K562 (cell line): ENCODE data around the gene TEX9. TPM values are rescaled to one million over a fixed set of nuclear protein-coding genes. Genes with fewer than 3 reads are reported as not detected.

Experiments used
- ATAC-seq: fragments of 200-7000 bp; cut with Tn5 transposase; 3 replicates; pipeline ENCODE4 v1.9.1; 2020; ENCODE audit warnings: moderate library complexity
- BruUV-seq: library from RNA; stranded (reverse); fragments of 400-500 nt; replicated peaks from 2 replicates; lab custom pipeline; 2021; lab: Mats Ljungman, UMichigan
- CTCF ChIA-PET: fragments of 300-600 bp; formaldehyde crosslinking; extraction: SDS; loops from one replicate; lab custom pipeline; 2021; ENCODE audit warnings: low intra/inter-chr PET ratio; lab: Yijun Ruan, JAX
- POLR2A ChIA-PET: fragments of 300-600, 350-650 bp; sonication (Branson Sonifier 250); formaldehyde crosslinking; extraction: SDS; loops from one replicate; lab custom pipeline; 2021; ENCODE audit warnings: antibody characterized with exemption, inconsistent platforms; lab: Yijun Ruan, JAX
- DNase-seq, 4 experiments: peaks; one replicate each; pipeline versions ENCODE4 v3.0.0 to v3.0.0-alpha.2; 2011 to 2018; ENCODE audit warnings: low spot score in 3 of 4, mixed read lengths in 3 of 4; ENCODE audit errors: extremely low read depth in 1 of 4
- FAIRE-seq: peaks from 2 replicates; lab custom pipeline; 2011; peaks lifted over from hg19 to GRCh38; lab: Jason Lieb, UNC
- H2AFZ ChIP-seq: 2 replicates; pipeline ENCODE4 v1.6.0; 2011; ENCODE audit warnings: low read depth, low read length, control low read depth, inconsistent platforms
- H3K27ac ChIP-seq: fragments of 200-600 bp; 3 replicates; pipeline ENCODE4 v1.8.0; 2011; ENCODE audit warnings: low read depth, mild to moderate bottlenecking, control low read depth, inconsistent platforms, low read length, moderate library complexity, mixed read lengths; ENCODE audit errors: extremely low read depth
- H3K27me3 ChIP-seq, 2 experiments: fragments of 300-600 bp in 1 of 2; 2 replicates in 1 of 2; 3 replicates in 1 of 2; pipeline versions ENCODE4 v1.6.0 to v1.8.0; 2011; ENCODE audit warnings: inconsistent platforms in 2 of 2, low read length in 2 of 2, mild to moderate bottlenecking in 1 of 2, mixed read lengths in 1 of 2, moderate library complexity in 1 of 2; ENCODE audit not compliant: control insufficient read depth in 2 of 2, insufficient read depth in 2 of 2
- H3K36me3 ChIP-seq: fragments of 300-600 bp; 3 replicates; pipeline ENCODE4 v1.8.0; 2011; ENCODE audit warnings: mild to moderate bottlenecking, low read length, inconsistent platforms; ENCODE audit not compliant: control insufficient read depth, insufficient read depth
- H3K4me1 ChIP-seq, 2 experiments: fragments of 200-600 bp in 1 of 2; replicated peaks in 1 of 2; 2 replicates in 1 of 2; 3 replicates in 1 of 2; pipeline versions ENCODE4 v1.5.1 to v1.8.0; 2011; ENCODE audit warnings: inconsistent platforms in 2 of 2, low read length in 2 of 2, mild to moderate bottlenecking in 1 of 2, mixed read lengths in 1 of 2, moderate library complexity in 1 of 2; ENCODE audit not compliant: control insufficient read depth in 2 of 2, insufficient read depth in 2 of 2
- H3K4me2 ChIP-seq: 2 replicates; pipeline ENCODE4 v1.6.1; 2011; ENCODE audit warnings: low read length, control low read depth, inconsistent platforms, mixed read lengths; ENCODE audit not compliant: insufficient read depth
- H3K4me3 ChIP-seq: fragments of 200-600 bp; sonication (generic), shearing (Covaris generic); 2 replicates; pipeline ENCODE4 v1.5.1; 2016; ENCODE audit warnings: control low read depth, inconsistent platforms
- H3K79me2 ChIP-seq: fragments of 200-600 bp; 3 replicates; pipeline ENCODE4 v1.8.0; 2011; ENCODE audit warnings: low read length, inconsistent platforms; ENCODE audit not compliant: control insufficient read depth, insufficient read depth
- H3K9ac ChIP-seq, 2 experiments: 2 replicates each; pipeline versions ENCODE4 v1.6.0 to v1.6.1; 2011; ENCODE audit warnings: low read depth in 2 of 2, low read length in 2 of 2, control low read depth in 1 of 2, inconsistent platforms in 1 of 2, mild to moderate bottlenecking in 1 of 2, mixed read lengths in 1 of 2; ENCODE audit not compliant: insufficient read depth in 1 of 2
- H3K9me1 ChIP-seq: one replicate; pipeline ENCODE4 v1.6.0; 2011; ENCODE audit warnings: inconsistent platforms, mild to moderate bottlenecking, low read length, moderate library complexity; ENCODE audit not compliant: control insufficient read depth, insufficient read depth
- H3K9me3 ChIP-seq: replicated peaks from 2 replicates; pipeline ENCODE4 v1.5.1; 2011; ENCODE audit warnings: low read depth, low read length, inconsistent platforms; ENCODE audit not compliant: control insufficient read depth, insufficient read depth
- H4K20me1 ChIP-seq: replicated peaks from 2 replicates; pipeline ENCODE4 v1.6.1; 2011; ENCODE audit warnings: low read length, inconsistent platforms, mixed read lengths; ENCODE audit not compliant: control insufficient read depth, insufficient read depth
- ETS1 ChIP-seq: conservative IDR thresholded peaks from 2 replicates; pipeline ENCODE4 v1.6.1; 2011; ENCODE audit warnings: low read depth, mild to moderate bottlenecking, low read length; ENCODE audit not compliant: control insufficient read depth
- FOXA3 ChIP-seq, 2 experiments: fragments of 450-650 bp in 1 of 2; sonication (generic) in 1 of 2; formaldehyde crosslinking; IDR thresholded peaks in 1 of 2; conservative IDR thresholded peaks in 1 of 2; 2 replicates each; pipeline versions ENCODE4 v1.4.0 to v1.8.0; 2020 to 2022; ENCODE audit warnings: mild to moderate bottlenecking in 2 of 2, missing genetic modification reagents in 1 of 2
- GTF2F1 ChIP-seq: IDR thresholded peaks from 2 replicates; pipeline ENCODE4 v1.6.1; 2011; ENCODE audit warnings: low read depth, low read length, improper control_type of control experiment
- PCBP2 ChIP-seq: fragments of 200-400 bp; formaldehyde crosslinking; IDR thresholded peaks from 2 replicates; pipeline ENCODE4 v1.6.1; 2018; ENCODE audit warnings: low read length, low read depth, mild to moderate bottlenecking, moderate library complexity; ENCODE audit not compliant: poor library complexity, severe bottlenecking
- PRDM10 ChIP-seq: fragments of 450-650 bp; IDR thresholded peaks from 2 replicates; pipeline ENCODE4 v1.6.1; 2018; ENCODE audit not compliant: partially characterized antibody
- RBM39 ChIP-seq: fragments of 200-400 bp; formaldehyde crosslinking; optimal IDR thresholded peaks from 2 replicates; pipeline ENCODE3; 2018; ENCODE audit warnings: low read depth, low read length
- TCF3 ChIP-seq: sonication (generic); formaldehyde crosslinking; IDR thresholded peaks from 2 replicates; pipeline ENCODE4 v1.4.0; 2020; ENCODE audit warnings: mild to moderate bottlenecking, missing genetic modification reagents
- ZEB2 ChIP-seq: fragments of 450-650 bp; IDR thresholded peaks from 2 replicates; pipeline ENCODE4 v1.6.1; 2016
- ZMIZ1 ChIP-seq, 2 experiments: fragments of 150-350 bp in 1 of 2; IDR thresholded peaks; 2 replicates each; pipeline ENCODE4 v1.6.1; 2012 to 2016; ENCODE audit warnings: low read depth in 2 of 2, low read length in 2 of 2, mild to moderate bottlenecking in 1 of 2, moderate library complexity in 1 of 2
- whole genome bisulfite sequencing: fragments of 100-300 bp; shearing (Covaris generic); methylation state at CpG from one replicate; pipeline ENCODE4 v1.1.6; 2016; ENCODE audit warnings: low coverage, mixed read lengths; ENCODE audit not compliant: insufficient coverage; ENCODE audit errors: missing lambda C conversion rate; 5-methylcytosine and 5-hydroxymethylcytosine counted together
- in situ Hi-C: fragments of 300-500 bp; cut with MboI; formaldehyde crosslinking; loops from 4 replicates; pipeline ENCODE4 v1.15.0; 2018; ENCODE audit warnings: inconsistent platforms, mixed read lengths
- intact Hi-C: fragments of 100-400 bp; cut with micrococcal nuclease; formaldehyde crosslinking; loops from 2 replicates; pipeline ENCODE4 v1.14.2; 2022
- polyA plus RNA-seq, 8 experiments: library from polyadenylated mRNA; depleted of rRNA in 4 of 8; stranded (reverse) in 5 of 8; unstranded in 3 of 8; fragments of >200 nt; fragmentation: Nextera tagmentation in 2 of 8; fragmentation: Illumina TruSeq in 1 of 8; extraction: Ambion mirVana in 2 of 8; extraction: Trizol in 1 of 8; gene quantifications; 2 replicates each; pipeline versions ENCODE4 v1.2.1 to v1.2.3, GENCODE V29; 2011 to 2014; ENCODE audit warnings: inconsistent platforms in 1 of 8, missing spikeins in 1 of 8
- total RNA-seq, 7 experiments: library from RNA; depleted of rRNA in 6 of 7; stranded (reverse); fragments of >200 nt in 6 of 7; fragmentation: Illumina TruSeq in 2 of 7; extraction: Trizol in 2 of 7; gene quantifications; 2 replicates each; pipeline versions ENCODE4 v1.2.1 to v1.2.3, GENCODE V29; 2011 to 2021; ENCODE audit warnings: low replicate concordance in 1 of 7

Gene TEX9
- total and polyA plus RNA-seq, 9 of the 15 experiments (the other 6 are each of a cell fraction or from before 2014, with no cell fraction given) = 0.93 to 3.6 (median 2.4) TPM

GRCh38 chr15:56337084-56337725, 28.0 kb upstream of the TEX9 start:
- in situ Hi-C loops (no loop called here), intact Hi-C loops (no loop called here)
- Histone ChIP-seq H4K20me1 (no peaks in the 10 kb centered on the region), H3K4me3 (no peak overlapping the region), H3K36me3 (no peaks in the 10 kb centered on the region), H2AFZ (no peak overlapping the region), H3K9ac (no peak overlapping the region), H3K79me2 (no peaks in the 10 kb centered on the region), H3K9me3 (no peaks in the 10 kb centered on the region), H3K4me1 (peaks cover 0 to under 1% of the 10 kb centered on the region in 2 experiments; a peak in 1 of 5 replicates), H3K27me3 (no peaks in the 10 kb centered on the region), H3K9me1 (no peaks in the 10 kb centered on the region), H3K27ac (no peak overlapping the region), H3K4me2 (no peak overlapping the region)
- WGBS = 13% methylated on average over 2 of the region's 2 CpGs
- FAIRE-seq = no peak
- CTCF ChIA-PET = no interaction called here
- no peak for DNase-seq
- no peak for ATAC-seq
- no TSS peak for BruUV-seq
- POLR2A ChIA-PET = interaction anchor here (1.1 to 1.6 kb wide), 2 partner anchors 14 to 16 kb away, joined by 3 to 4 read pairs; no protein-coding TSS in a partner anchor
- TF ChIP-seq TCF3 (CRISPR knock-in tag) (no peak), ETS1 (no peak), ZEB2 (no peak), ZMIZ1 (IDR thresholded peaks at IDR 0.05; ENCODE audit: low read depth in 2 of 2, low read length in 2 of 2) (no peak), RBM39 (no peak), PRDM10 (no peak), FOXA3 (CRISPR knock-in tag; conservative IDR thresholded peaks at IDR 0.05 in 1 of 2, IDR thresholded peaks at IDR 0.05 in 1 of 2) (no peak), GTF2F1 (no peak), PCBP2 (no peak)
